Epithelial cell of esophagus (primary cell): Measurements from ENCODE around the gene DNASE1L1.

Experiments used
- DNase-seq: peaks from one replicate; pipeline ENCODE4 v3.0.0; 2010; ENCODE audit warnings: low read depth
- H3K4me3 ChIP-seq: 2 replicates; pipeline ENCODE4 v1.5.1; 2011; ENCODE audit warnings: mild to moderate bottlenecking, low read length, control low read depth
- CTCF ChIP-seq: IDR thresholded peaks from 2 replicates; pipeline ENCODE4 v1.5.1; 2011; ENCODE audit warnings: low read depth, mild to moderate bottlenecking, low read length, control low read depth, inconsistent platforms; ENCODE audit not compliant: insufficient read depth; ENCODE audit errors: missing control alignments

DNASE1L1 gene

GRCh38 chrX:154373340-154374306, 35.4 kb downstream of the DNASE1L1 start:
- peak overlapping the region; percentile 61 for H3K4me3 ChIP-seq
- peak; percentile 85 for DNase-seq
- peak; percentile 72 for TF ChIP-seq CTCF

GRCh38 chrX:154372612-154373022, 36.4 kb downstream of the DNASE1L1 start:
- peak; percentile 59 for DNase-seq
- peak overlapping the region; percentile 35 for H3K4me3 ChIP-seq
- TF ChIP-seq CTCF: no peak

GRCh38 chrX:154371789-154372300, 37.2 kb downstream of the DNASE1L1 start:
- no peak for TF ChIP-seq CTCF
- peak; percentile 36 for DNase-seq
- H3K4me3 ChIP-seq: peak overlapping the region; percentile 35

GRCh38 chrX:154371017-154371788, 37.9 kb downstream of the DNASE1L1 start:
- peak overlapping the region; percentile 58 for H3K4me3 ChIP-seq
- DNase-seq: peak; percentile 92
- TF ChIP-seq CTCF: no peak

- DNase-seq: no peak
- peak overlapping the region; percentile 58 for H3K4me3 ChIP-seq
- TF ChIP-seq CTCF: no peak
Measured at GRCh38 chrX:154370300-154371016, 38.6 kb downstream of the DNASE1L1 start.

GRCh38 chrX:154369449-154370299, 39.4 kb downstream of the DNASE1L1 start:
- DNase-seq: peak; percentile 82
- peak overlapping the region; percentile 58 for H3K4me3 ChIP-seq
- TF ChIP-seq CTCF: no peak
